Transverse colon (tissue), 4 donors: ENCODE measurements around the gene LUZP2. TPM values are rescaled to one million over a fixed set of nuclear protein-coding genes. Genes with fewer than 3 reads are reported as not detected.

Experiments
- DNase-seq: peaks from one replicate; pipeline ENCODE4 v3.0.0-alpha.2; 2019
- H3K27ac ChIP-seq, 4 donors: fragments of 200-600 bp; sonication (generic); 2 replicates each; pipeline ENCODE4 v1.5.1; 2016 to 2018; ENCODE audit warnings: inconsistent platforms in 4 of 4
- H3K27me3 ChIP-seq: fragments of 200-600 bp; sonication (generic); 2 replicates; pipeline ENCODE4 v1.5.1; 2017; ENCODE audit warnings: inconsistent platforms
- H3K36me3 ChIP-seq, 4 donors: fragments of 200-600 bp; sonication (generic); 2 replicates each; pipeline ENCODE4 v1.5.1; 2017 to 2019; ENCODE audit warnings: inconsistent platforms in 4 of 4
- H3K4me1 ChIP-seq, 4 donors: fragments of 200-600 bp; sonication (generic); 2 replicates each; pipeline ENCODE4 v1.5.1; 2017 to 2020; ENCODE audit warnings: inconsistent platforms in 4 of 4
- H3K4me3 ChIP-seq, 4 donors: fragments of 200-600 bp; sonication (generic); 1 replicate in 1 of 4; 2 replicates in 3 of 4; pipeline versions ENCODE4 v1.5.1 to v1.6.1; 2017 to 2019; ENCODE audit warnings: inconsistent platforms in 4 of 4
- H3K9me3 ChIP-seq, 2 donors: fragments of 200-600 bp; sonication (generic); 2 replicates each; pipeline ENCODE4 v1.5.1; 2017 to 2019; ENCODE audit warnings: inconsistent platforms in 2 of 2
- CTCF ChIP-seq, 5 experiments: fragments of 200-600 bp in 3 of 5; fragments of 450-650 bp in 2 of 5; sonication (generic) in 3 of 5; IDR thresholded peaks; 1 replicate in 2 of 5; 2 replicates in 3 of 5; pipeline ENCODE4 v1.5.1; 2016 to 2017; ENCODE audit warnings: antibody characterized with exemption in 5 of 5, inconsistent platforms in 3 of 5, mild to moderate bottlenecking in 2 of 5, moderate library complexity in 1 of 5
- EP300 ChIP-seq: sonication (generic); formaldehyde crosslinking; IDR thresholded peaks from one replicate; pipeline ENCODE4 v1.6.1; 2017; ENCODE audit warnings: antibody characterized with exemption, low read depth
- POLR2A ChIP-seq: fragments of 450-650 bp; IDR thresholded peaks from one replicate; pipeline ENCODE4 v1.6.1; 2016; ENCODE audit warnings: antibody characterized with exemption, mild to moderate bottlenecking, moderate library complexity
- POLR2AphosphoS5 ChIP-seq, 3 donors: sonication (generic); formaldehyde crosslinking; IDR thresholded peaks; one replicate each; pipeline ENCODE4 v1.6.1; 2016; ENCODE audit warnings: antibody characterized with exemption in 3 of 3
- WGBS, 2 donors: methylation state at CpG; one replicate each; pipeline ENCODE4 v1.1.5; 2018; ENCODE audit warnings: low coverage in 1 of 2; 5-methylcytosine and 5-hydroxymethylcytosine counted together
- in situ Hi-C, 4 donors: fragments of 200-750 bp; cut with MboI; loops; one replicate each; pipeline versions ENCODE4 v1.15.0 to v1.15.1; 2017; ENCODE audit warnings: low sequenced_read_pairs in 3 of 4, low pct_ligation_motif_present in 1 of 4, low pct_unique_long_range_greater_than_20kb in 1 of 4
- intact Hi-C: fragments of 100-400 bp; cut with DNase I; formaldehyde crosslinking; loops from one replicate; pipeline ENCODE4 v1.15.1; 2023; ENCODE audit warnings: low total_unique reads
- total RNA-seq, 4 donors: library from RNA; depleted of rRNA; stranded (reverse); fragments of >200 nt; gene quantifications; one replicate each; pipeline ENCODE4 v1.1.0, GENCODE V29; 2016

The LUZP2 gene
- total RNA-seq, 4 donors from 2014 or later: 2.2 to 3.3 (median 2.4) TPM; not detected in 1

GRCh38 chr11:24625975-24626374 is 129.1 kb downstream of the LUZP2 start:
- intact Hi-C loops: no loop called here

GRCh38 chr11:24628224-24628776 is 131.4 kb downstream of the LUZP2 start:
- Histone ChIP-seq H3K4me3 (no peak overlapping the region), H3K27ac (no peak overlapping the region), H3K4me1 (no peaks in the 10 kb centered on the region), H3K36me3 (no peaks in the 10 kb centered on the region), H3K9me3 (no peaks in the 10 kb centered on the region), H3K27me3 (no peaks in the 10 kb centered on the region)
- in situ Hi-C loops (no loop called here), intact Hi-C loops (no loop called here)
- TF ChIP-seq POLR2AphosphoS5 (IDR thresholded peaks at IDR 0.05): no peak
- TF ChIP-seq CTCF (IDR thresholded peaks at IDR 0.05): no peak
- TF ChIP-seq EP300: no peak
- no peak for TF ChIP-seq POLR2A
- DNase-seq: no peak
- WGBS, 2 donors: 63 to 98% methylated on average over 4 to 5 of the region's 5 CpGs

More at GRCh38 chr11:24625975-24626374, 129.1 kb downstream of the LUZP2 start:
- DNase-seq: no peak
- WGBS, 2 donors: 57 to 73% methylated on average over 1 of the region's 1 CpG
- no peaks in the 10 kb centered on the region for H3K36me3 ChIP-seq
- no peak overlapping the region for H3K4me3 ChIP-seq
- H3K9me3 ChIP-seq: no peaks in the 10 kb centered on the region
- TF ChIP-seq CTCF (IDR thresholded peaks at IDR 0.05): no peak
- no peak for TF ChIP-seq POLR2AphosphoS5 (IDR thresholded peaks at IDR 0.05)
- no peak for TF ChIP-seq POLR2A
- TF ChIP-seq EP300: no peak
- in situ Hi-C loops: no loop called here
- no peaks in the 10 kb centered on the region for H3K27me3 ChIP-seq
- H3K27ac ChIP-seq: no peak overlapping the region
- no peaks in the 10 kb centered on the region for H3K4me1 ChIP-seq

GRCh38 chr11:24634606-24635160 is 137.8 kb downstream of the LUZP2 start:
- H3K9me3 ChIP-seq: no peaks in the 10 kb centered on the region
- TF ChIP-seq CTCF (IDR thresholded peaks at IDR 0.05) (no peak), POLR2A (no peak), POLR2AphosphoS5 (IDR thresholded peaks at IDR 0.05) (no peak), EP300 (no peak)
- DNase-seq: no peak
- 57 to 65% methylated on average over 4 of the region's 4 CpGs for WGBS, 2 donors
- no peaks in the 10 kb centered on the region for H3K4me1 ChIP-seq
- no peak overlapping the region for H3K27ac ChIP-seq
- no peaks in the 10 kb centered on the region for H3K36me3 ChIP-seq
- no peaks in the 10 kb centered on the region for H3K27me3 ChIP-seq
- intact Hi-C loops: no loop called here
- H3K4me3 ChIP-seq: no peak overlapping the region
- in situ Hi-C loops: no loop called here

GRCh38 chr11:24635588-24636290 is 138.9 kb downstream of the LUZP2 start:
- intact Hi-C loops: no loop called here
- H3K27me3 ChIP-seq: no peaks in the 10 kb centered on the region
- no peaks in the 10 kb centered on the region for H3K4me1 ChIP-seq
- H3K4me3 ChIP-seq: no peak overlapping the region
- DNase-seq: no peak
- WGBS, 2 donors: 86 to 93% methylated on average over 3 to 5 of the region's 5 CpGs
- H3K27ac ChIP-seq: no peak overlapping the region
- TF ChIP-seq CTCF (IDR thresholded peaks at IDR 0.05): no peak
- no peak for TF ChIP-seq EP300
- no peak for TF ChIP-seq POLR2A
- TF ChIP-seq POLR2AphosphoS5 (IDR thresholded peaks at IDR 0.05): no peak
- no peaks in the 10 kb centered on the region for H3K9me3 ChIP-seq
- H3K36me3 ChIP-seq: no peaks in the 10 kb centered on the region
- in situ Hi-C loops: no loop called here
